Right lobe of liver (tissue), 4 donors: ENCODE data around the gene CC2D1A.

Experiments
- CTCF ChIP-seq, 4 donors: fragments of 200-600 bp in 3 of 4; fragments of 450-650 bp in 1 of 4; IDR thresholded peaks; one replicate each; pipeline versions ENCODE4 v1.5.1 to v1.8.0; 2016 to 2022; ENCODE audit warnings: antibody characterized with exemption in 4 of 4, mild to moderate bottlenecking in 2 of 4
- POLR2A ChIP-seq: fragments of 450-650 bp; IDR thresholded peaks from one replicate; pipeline ENCODE4 v1.6.1; 2017; ENCODE audit warnings: antibody characterized with exemption, mild to moderate bottlenecking
- donor health status: DM: no; HTN: no; CAD: no.
- donor health status: DM: no; HTN: no; CAD: no.
- donor health status: DM: no; HTN: yes; CAD: no.

DNA sequence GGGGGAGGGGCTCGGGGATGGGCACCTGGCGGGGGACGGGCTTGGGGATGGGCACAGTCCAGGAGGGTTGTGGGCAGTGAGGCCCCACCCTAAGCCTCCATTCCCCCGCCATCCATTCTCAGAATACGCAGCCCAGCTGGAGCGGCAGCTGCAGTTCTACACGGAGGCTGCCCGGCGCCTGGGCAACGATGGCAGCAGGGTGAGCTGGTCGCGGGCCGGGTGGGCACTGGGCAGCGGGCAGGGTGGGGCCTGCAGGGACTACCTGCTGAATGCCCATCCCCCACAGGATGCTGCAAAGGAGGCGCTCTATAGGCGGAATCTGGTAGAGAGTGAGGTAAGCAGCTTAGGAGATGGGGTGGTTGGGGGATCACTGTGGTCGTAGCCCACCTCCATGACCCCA is 24.0 kb downstream of the CC2D1A start:
- no peak for TF ChIP-seq CTCF (IDR thresholded peaks at IDR 0.05)
- no peak for TF ChIP-seq POLR2A
